NOMO-1 (cell line): ENCODE measurements around the gene NHP2.
"Not testable (repeated sequence)": the region's sequence is repeated elsewhere in the genome, so short reads cannot be mapped to it uniquely, and the experiment has no call there.

Experiments used
- DNase-seq, 2 experiments: peaks; one replicate each; lab custom pipeline; 2025; ENCODE audit not compliant: unreplicated experiment in 2 of 2; lab: John Stamatoyannopoulos, UW

Gene NHP2

GRCh38 chr5:178131446-178131996, 22.2 kb downstream of the NHP2 start:
- DNase-seq: no peak

- peak; percentile 73 to 90 for DNase-seq
Observed at GRCh38 chr5:178130576-178131445, 22.9 kb downstream of the NHP2 start, which contains the start of gene RMND5B. Gene RMND5B (plus strand): TSS chr5:178131014. CDS start chr5:178138120, 7,106 bp downstream.

GRCh38 chr5:178130234-178130575, 23.5 kb downstream of the NHP2 start:
- DNase-seq: not testable (repeated sequence)

- DNase-seq: no peak
Observed at GRCh38 chr5:178129296-178129695, 24.4 kb downstream of the NHP2 start.

- not testable (repeated sequence) for DNase-seq
Observed at GRCh38 chr5:178127300-178128009, 26.2 kb downstream of the NHP2 start.

DNA sequence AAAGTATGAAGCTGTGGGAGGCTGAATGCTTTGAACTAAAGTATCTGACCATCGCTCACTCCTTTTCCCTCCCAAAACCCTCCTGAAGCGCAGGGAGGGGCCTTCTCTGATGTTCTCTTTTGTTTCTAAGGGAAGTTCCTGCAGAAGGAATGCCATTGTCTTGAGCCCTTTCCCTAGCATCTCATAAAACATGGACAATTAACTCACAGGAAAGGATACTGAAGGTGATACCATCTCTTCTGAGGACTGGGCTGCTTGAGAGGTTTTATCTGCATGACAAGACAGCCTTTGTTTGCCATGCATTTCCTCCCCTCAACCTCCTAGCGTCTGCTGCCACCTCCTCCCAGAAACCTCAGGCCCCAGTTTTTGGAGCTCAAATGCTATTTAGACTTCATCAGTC, 27.1 kb downstream of the NHP2 start:
- no peak for DNase-seq

GRCh38 chr5:178125253-178125906, 28.3 kb downstream of the NHP2 start:
- no peak for DNase-seq

GRCh38 chr5:178123966-178124925, 29.4 kb downstream of the NHP2 start:
- no peak for DNase-seq

- no peak for DNase-seq
Observed at GRCh38 chr5:178123094-178123965, 30.4 kb downstream of the NHP2 start.

DNA sequence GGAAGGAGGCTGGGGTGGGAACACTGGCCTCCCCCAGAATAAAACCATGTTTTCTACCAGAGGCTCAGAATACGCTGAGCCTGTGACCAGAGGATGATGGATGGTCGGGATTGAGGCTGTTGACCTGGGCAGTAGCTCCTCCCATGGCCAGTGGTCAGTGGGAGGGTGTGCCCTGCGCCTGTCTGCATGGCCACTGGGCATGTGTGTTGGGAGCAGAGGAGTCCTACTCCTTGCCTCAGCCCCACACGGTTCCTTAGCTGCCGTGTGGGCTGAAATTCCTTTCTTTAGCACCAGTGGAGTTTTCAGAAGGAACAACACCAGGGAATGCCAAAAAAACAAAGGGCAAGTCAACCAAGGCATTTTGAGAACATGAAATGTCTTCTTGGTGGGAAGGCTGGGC, 31.3 kb downstream of the NHP2 start:
- DNase-seq: no peak

DNA sequence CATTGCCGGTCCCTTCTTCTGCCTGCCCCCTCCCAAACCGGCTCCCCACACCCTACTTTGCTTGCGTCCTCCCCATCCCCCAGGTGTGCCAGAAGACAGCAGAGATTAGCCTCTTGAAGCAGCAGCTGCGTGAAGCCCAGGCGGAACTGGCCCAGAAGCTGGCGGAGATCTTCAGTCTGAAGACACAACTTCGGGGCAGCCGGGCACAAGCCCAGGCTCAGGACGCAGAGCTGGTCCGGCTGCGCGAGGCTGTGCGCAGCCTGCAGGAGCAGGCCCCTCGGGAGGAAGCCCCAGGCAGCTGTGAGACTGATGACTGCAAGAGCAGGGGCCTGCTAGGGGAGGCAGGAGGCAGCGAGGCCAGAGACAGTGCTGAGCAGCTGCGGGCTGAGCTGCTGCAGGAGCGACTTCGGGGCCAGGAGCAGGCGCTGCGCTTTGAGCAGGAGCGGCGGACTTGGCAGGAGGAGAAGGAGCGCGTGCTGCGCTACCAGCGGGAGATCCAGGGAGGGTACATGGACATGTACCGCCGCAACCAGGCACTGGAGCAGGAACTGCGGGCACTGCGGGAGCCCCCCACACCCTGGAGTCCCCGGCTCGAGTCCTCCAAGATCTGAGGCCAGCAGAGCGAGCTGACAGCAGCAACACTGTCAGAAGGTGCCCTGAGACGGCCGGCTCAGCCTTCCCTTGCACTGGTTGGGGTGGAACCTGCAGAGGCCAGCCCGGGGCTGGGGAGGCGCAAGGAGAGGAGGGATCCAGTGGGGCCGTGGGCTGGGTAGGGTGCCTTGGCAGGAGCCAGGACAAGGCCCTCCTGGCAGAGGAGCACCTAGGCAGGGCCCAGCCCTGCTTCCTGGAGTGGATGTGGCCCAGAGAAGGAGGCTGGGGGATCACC, 32.1 kb downstream of the NHP2 start:
- no peak for DNase-seq

- peak; percentile 39 to 40 for DNase-seq
Observed at GRCh38 chr5:178120607-178121357, 32.9 kb downstream of the NHP2 start.

DNA sequence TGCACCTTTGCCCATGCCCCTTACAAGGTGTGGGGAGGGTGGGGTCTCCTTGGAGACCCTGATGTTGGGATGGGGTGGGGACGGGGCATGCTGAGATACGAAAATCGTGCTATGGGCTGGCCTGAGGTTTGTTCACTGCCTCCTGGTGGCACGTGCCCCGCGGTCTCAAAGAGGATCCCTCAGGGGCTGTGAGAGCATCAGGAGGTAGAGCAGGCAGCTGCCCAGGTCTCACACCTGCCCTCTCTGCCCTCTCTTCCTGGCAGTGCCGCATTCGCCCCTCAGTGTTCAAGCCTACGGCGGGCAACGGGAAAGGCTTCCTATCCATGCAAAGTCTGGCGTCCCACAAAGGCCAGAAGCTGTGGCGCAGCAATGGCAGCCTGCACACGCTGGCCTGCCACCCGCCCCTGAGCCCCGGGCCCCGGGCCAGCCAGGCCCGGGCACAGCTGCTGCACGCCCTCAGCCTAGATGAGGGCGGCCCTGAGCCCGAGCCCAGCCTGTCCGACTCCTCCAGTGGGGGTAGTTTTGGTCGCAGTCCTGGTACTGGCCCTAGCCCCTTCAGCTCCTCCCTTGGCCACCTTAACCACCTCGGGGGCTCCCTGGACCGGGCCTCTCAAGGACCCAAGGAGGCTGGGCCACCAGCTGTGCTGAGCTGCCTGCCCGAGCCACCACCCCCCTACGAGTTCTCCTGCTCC, 33.6 kb downstream of the NHP2 start:
- no peak for DNase-seq

- DNase-seq: no peak
Observed at GRCh38 chr5:178117923-178118701, 35.6 kb downstream of the NHP2 start.

- DNase-seq: no peak
Observed at GRCh38 chr5:178116143-178116885, 37.4 kb downstream of the NHP2 start.

DNA sequence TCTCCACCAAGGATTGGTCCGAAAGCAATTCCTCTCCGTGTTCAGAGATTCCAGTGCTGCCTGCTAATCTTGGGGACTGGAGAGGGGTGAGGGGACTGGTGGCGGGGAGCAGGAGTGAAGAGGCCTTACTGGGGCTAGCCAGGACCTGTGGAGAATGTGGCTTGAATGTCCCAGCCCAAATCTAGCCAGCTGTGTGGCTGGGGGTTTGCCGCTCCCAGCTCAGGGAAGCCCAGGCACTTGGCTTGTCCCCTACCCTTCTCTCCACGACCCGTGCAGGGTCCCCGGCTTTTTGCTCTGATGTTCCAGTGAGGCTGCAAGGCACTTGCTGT, 37.9 kb downstream of the NHP2 start:
- DNase-seq: no peak
